HepG2 (cell line): ENCODE results near the gene ST6GALNAC6. TPM values are rescaled to one million over a fixed set of nuclear protein-coding genes. Genes with fewer than 3 reads are reported as not detected.

Source experiments
- MATR3 ChIP-seq: sonication (generic); formaldehyde crosslinking; IDR thresholded peaks from 2 replicates; pipeline ENCODE4 v1.4.0; 2020; ENCODE audit warnings: missing genetic modification reagents
- PHF8 ChIP-seq: sonication (generic); formaldehyde crosslinking; IDR thresholded peaks from 2 replicates; pipeline ENCODE4 v1.5.0; 2020; ENCODE audit warnings: missing genetic modification reagents
- PPARG ChIP-seq: conservative IDR thresholded peaks from 2 replicates; pipeline ENCODE4 v1.6.1; 2016; ENCODE audit warnings: missing biosample characterization, missing genetic modification reagents
- ZBTB7A ChIP-seq: sonication (generic); formaldehyde crosslinking; IDR thresholded peaks from 2 replicates; pipeline ENCODE4 v1.8.0; 2022; ENCODE audit warnings: mild to moderate bottlenecking, missing genetic modification reagents
- ZFY ChIP-seq: sonication (generic); formaldehyde crosslinking; IDR thresholded peaks from 2 replicates; pipeline ENCODE4 v1.4.0; 2020; ENCODE audit warnings: missing genetic modification reagents
- ZNF549 ChIP-seq: sonication (generic); formaldehyde crosslinking; IDR thresholded peaks from 2 replicates; pipeline ENCODE4 v1.5.0; 2020; ENCODE audit warnings: missing genetic modification reagents
- polyA plus RNA-seq, 8 experiments: library from polyadenylated mRNA; depleted of rRNA in 3 of 8; stranded (reverse) in 7 of 8; unstranded in 1 of 8; fragments of >200 nt; fragmentation: Illumina TruSeq in 4 of 8; extraction: Trizol in 4 of 8; gene quantifications; 2 replicates each; pipeline versions ENCODE4 v1.2.1 to v1.2.3, GENCODE V29; 2011 to 2016; ENCODE audit warnings: low read depth in 4 of 8, missing spikeins in 1 of 8, mixed read lengths in 1 of 8; ENCODE audit not compliant: insufficient read depth in 1 of 8
- total RNA-seq, 5 experiments: library from RNA; depleted of rRNA; stranded (reverse); fragments of >200 nt; fragmentation: Illumina TruSeq; extraction: Trizol; gene quantifications; 2 replicates each; pipeline ENCODE4 v1.2.3, GENCODE V29; 2016; ENCODE audit warnings: low read depth in 1 of 5
- TF ChIP-seq, protein P1 (sequence below), 2 experiments: fragments of 450-650 bp in 1 of 2; sonication (generic) in 1 of 2; formaldehyde crosslinking in 1 of 2; IDR thresholded peaks; 2 replicates each; pipeline versions ENCODE4 v1.6.1 to v1.8.0; 2016 to 2022; ENCODE audit warnings: antibody characterized with exemption in 1 of 2, mild to moderate bottlenecking in 1 of 2, missing genetic modification reagents in 1 of 2
- TF ChIP-seq, protein P2 (sequence below): sonication (generic); formaldehyde crosslinking; conservative IDR thresholded peaks from 2 replicates; pipeline ENCODE4 v1.4.0; 2020; ENCODE audit warnings: mild to moderate bottlenecking, missing genetic modification reagents, moderate library complexity
- TF ChIP-seq, protein P3 (sequence below): sonication (generic); formaldehyde crosslinking; IDR thresholded peaks from 2 replicates; pipeline ENCODE4 v1.4.0; 2020; ENCODE audit warnings: mild to moderate bottlenecking, missing genetic modification reagents

The ST6GALNAC6 gene
- total and polyA plus RNA-seq, 2 of the 13 experiments (the other 11 are each of a cell fraction or from before 2014, with no cell fraction given): 18.5 to 65.4 TPM

DNA sequence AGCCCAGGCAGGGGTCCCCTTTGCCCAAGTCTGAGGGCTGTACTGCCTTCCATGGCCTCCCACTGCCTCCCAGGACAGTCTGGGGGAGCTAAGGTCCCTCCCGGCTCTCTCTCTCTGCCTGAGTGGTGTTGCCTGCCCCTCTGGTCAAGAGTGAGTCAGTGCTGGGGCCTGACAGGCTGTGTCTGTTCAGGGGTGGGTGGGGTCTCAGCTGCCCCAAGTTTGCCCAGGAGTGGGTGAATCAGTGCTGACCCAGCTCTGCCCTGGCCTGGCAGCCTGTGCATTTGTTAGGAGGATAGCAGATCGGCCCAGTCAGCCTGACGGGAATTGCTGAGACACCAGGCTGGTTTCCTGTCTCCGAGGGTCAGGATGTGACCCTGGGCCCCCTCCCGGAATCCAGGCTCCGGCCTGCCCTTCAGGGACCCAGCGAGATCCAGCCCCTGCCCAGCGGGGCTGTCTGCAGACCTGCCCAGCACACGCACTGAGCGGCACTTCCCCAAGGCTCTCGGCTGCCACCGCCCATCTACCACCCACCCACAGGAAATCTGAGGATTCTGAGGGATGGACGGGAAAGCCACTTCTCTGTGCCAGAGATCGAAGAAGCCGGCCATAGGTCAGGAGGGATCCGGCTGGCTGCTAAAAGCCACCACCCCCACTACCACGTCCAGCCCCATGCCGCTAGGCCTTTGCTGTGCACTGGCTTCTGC is 60.9 kb downstream of the ST6GALNAC6 start (continued):
- TF ChIP-seq, protein P1, sequence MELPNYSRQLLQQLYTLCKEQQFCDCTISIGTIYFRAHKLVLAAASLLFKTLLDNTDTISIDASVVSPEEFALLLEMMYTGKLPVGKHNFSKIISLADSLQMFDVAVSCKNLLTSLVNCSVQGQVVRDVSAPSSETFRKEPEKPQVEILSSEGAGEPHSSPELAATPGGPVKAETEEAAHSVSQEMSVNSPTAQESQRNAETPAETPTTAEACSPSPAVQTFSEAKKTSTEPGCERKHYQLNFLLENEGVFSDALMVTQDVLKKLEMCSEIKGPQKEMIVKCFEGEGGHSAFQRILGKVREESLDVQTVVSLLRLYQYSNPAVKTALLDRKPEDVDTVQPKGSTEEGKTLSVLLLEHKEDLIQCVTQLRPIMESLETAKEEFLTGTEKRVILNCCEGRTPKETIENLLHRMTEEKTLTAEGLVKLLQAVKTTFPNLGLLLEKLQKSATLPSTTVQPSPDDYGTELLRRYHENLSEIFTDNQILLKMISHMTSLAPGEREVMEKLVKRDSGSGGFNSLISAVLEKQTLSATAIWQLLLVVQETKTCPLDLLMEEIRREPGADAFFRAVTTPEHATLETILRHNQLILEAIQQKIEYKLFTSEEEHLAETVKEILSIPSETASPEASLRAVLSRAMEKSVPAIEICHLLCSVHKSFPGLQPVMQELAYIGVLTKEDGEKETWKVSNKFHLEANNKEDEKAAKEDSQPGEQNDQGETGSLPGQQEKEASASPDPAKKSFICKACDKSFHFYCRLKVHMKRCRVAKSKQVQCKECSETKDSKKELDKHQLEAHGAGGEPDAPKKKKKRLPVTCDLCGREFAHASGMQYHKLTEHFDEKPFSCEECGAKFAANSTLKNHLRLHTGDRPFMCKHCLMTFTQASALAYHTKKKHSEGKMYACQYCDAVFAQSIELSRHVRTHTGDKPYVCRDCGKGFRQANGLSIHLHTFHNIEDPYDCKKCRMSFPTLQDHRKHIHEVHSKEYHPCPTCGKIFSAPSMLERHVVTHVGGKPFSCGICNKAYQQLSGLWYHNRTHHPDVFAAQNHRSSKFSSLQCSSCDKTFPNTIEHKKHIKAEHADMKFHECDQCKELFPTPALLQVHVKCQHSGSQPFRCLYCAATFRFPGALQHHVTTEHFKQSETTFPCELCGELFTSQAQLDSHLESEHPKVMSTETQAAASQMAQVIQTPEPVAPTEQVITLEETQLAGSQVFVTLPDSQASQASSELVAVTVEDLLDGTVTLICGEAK (IDR thresholded peaks at IDR 0.05): no peak
- TF ChIP-seq, protein P1 (CRISPR knock-in tag; IDR thresholded peaks at IDR 0.05): no peak
- TF ChIP-seq ZBTB7A (CRISPR knock-in tag) (0 out of 2 replicates have a peak, but pooled peaks have one; percentile 36), PPARG (CRISPR knock-in tag) (peak; percentile 51; the same call in 1 of the 2 replicates), PHF8 (CRISPR knock-in tag) (peak; percentile 30; the same call in 1 of the 2 replicates), ZNF549 (no peak), ZFY (CRISPR knock-in tag) (peak; percentile 66), MATR3 (no peak)
- TF ChIP-seq, protein P2, sequence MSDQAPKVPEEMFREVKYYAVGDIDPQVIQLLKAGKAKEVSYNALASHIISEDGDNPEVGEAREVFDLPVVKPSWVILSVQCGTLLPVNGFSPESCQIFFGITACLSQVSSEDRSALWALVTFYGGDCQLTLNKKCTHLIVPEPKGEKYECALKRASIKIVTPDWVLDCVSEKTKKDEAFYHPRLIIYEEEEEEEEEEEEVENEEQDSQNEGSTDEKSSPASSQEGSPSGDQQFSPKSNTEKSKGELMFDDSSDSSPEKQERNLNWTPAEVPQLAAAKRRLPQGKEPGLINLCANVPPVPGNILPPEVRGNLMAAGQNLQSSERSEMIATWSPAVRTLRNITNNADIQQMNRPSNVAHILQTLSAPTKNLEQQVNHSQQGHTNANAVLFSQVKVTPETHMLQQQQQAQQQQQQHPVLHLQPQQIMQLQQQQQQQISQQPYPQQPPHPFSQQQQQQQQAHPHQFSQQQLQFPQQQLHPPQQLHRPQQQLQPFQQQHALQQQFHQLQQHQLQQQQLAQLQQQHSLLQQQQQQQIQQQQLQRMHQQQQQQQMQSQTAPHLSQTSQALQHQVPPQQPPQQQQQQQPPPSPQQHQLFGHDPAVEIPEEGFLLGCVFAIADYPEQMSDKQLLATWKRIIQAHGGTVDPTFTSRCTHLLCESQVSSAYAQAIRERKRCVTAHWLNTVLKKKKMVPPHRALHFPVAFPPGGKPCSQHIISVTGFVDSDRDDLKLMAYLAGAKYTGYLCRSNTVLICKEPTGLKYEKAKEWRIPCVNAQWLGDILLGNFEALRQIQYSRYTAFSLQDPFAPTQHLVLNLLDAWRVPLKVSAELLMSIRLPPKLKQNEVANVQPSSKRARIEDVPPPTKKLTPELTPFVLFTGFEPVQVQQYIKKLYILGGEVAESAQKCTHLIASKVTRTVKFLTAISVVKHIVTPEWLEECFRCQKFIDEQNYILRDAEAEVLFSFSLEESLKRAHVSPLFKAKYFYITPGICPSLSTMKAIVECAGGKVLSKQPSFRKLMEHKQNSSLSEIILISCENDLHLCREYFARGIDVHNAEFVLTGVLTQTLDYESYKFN (CRISPR knock-in tag): peak; percentile 55
- TF ChIP-seq, protein P3, sequence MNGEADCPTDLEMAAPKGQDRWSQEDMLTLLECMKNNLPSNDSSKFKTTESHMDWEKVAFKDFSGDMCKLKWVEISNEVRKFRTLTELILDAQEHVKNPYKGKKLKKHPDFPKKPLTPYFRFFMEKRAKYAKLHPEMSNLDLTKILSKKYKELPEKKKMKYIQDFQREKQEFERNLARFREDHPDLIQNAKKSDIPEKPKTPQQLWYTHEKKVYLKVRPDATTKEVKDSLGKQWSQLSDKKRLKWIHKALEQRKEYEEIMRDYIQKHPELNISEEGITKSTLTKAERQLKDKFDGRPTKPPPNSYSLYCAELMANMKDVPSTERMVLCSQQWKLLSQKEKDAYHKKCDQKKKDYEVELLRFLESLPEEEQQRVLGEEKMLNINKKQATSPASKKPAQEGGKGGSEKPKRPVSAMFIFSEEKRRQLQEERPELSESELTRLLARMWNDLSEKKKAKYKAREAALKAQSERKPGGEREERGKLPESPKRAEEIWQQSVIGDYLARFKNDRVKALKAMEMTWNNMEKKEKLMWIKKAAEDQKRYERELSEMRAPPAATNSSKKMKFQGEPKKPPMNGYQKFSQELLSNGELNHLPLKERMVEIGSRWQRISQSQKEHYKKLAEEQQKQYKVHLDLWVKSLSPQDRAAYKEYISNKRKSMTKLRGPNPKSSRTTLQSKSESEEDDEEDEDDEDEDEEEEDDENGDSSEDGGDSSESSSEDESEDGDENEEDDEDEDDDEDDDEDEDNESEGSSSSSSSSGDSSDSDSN (CRISPR knock-in tag): peak; percentile 77
